Measurements from ENCODE around the gene ALLC.

DNA sequence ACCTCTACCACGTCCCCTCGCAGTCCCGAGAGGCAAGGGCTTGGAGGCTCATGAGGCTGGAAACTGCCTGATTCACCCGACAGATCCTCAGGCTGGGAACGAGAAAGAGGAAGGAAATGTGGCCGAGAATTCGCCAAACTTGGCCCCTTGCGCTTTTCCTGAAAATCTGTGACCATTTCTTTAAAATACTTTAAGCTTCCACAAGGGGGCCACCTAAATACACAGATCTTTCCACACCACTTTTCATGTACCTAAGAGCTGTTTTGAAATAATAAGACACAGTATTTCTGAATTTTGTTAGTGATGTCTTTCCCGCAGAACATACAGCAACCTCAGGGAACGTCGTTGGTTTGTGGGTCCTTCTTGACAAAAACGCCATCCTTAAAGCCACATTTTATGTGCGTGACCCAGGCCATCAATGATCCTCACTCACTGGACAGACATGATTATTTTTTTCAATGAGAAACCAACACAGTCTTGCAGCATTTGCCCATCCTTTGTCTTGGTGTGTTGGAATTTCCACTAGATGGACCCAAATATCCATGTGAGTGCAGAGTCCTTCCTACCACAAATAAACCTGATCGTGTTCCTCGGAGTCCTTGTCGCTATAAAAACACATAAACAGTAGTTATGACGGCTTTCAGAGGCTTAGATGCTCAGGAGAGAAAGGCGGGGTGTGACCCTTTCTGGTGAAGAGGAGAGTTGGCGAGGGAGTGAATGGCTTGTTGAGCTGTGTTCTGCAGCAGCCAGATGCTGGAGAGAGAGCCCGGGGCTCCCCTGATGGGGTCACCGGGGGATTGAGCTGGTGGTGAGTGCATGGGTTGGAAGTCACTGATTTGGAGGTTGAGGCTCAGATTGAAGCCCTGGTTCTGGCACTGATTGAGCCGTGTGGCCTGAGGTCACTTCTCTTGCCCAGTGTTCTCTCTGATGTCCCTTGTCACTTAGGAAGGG is 70.4 kb downstream of the ALLC start:
- TF ChIP-seq POLR2A (IDR thresholded peaks at IDR 0.05; ENCODE audit: low read depth, low read length) (no peak), TAF1 (IDR thresholded peaks at IDR 0.05; ENCODE audit: borderline replicate concordance, low read depth, low read length) (no peak), POLR2AphosphoS5 (IDR thresholded peaks at IDR 0.05; ENCODE audit: low read depth, low read length) (no peak)
